Measurements from ENCODE around the gene ENTPD5. TPM values are rescaled to one million over a fixed set of nuclear protein-coding genes. Genes with fewer than 3 reads are reported as not detected.
A peak's percentile ranks its signal among the peaks of the same experiment; 100 is the strongest.

ENTPD5 gene
- 57.2 and 71.0 TPM in 2 replicates for total RNA-seq
- polyA plus RNA-seq = 18.5 and 25.1 TPM in 2 replicates

- Histone ChIP-seq H3K27me3 (no peaks in the 10 kb centered on the region), H3K9me2 (replicated peaks; ENCODE audit: insufficient read depth) (no peaks in the 10 kb centered on the region), H3K27ac (peak within 1 kb of the TSS; percentile 99), H3K79me2 (peaks cover 14% of the 10 kb centered on the region), H3K36me3 (replicated peaks; ENCODE audit: insufficient read depth, low read depth) (no peaks in the 10 kb centered on the region), H2AFZ (peak within 1 kb of the TSS; percentile 99), H3K9me3 (ENCODE audit: low read depth) (no peaks in the 10 kb centered on the region), H3K4me1 (ENCODE audit: insufficient read depth) (no peaks in the 10 kb centered on the region), H4K20me1 (ENCODE audit: insufficient read depth, poor library complexity, severe bottlenecking) (no peaks in the 10 kb centered on the region), H3K4me3 (peak within 1 kb of the TSS; percentile 85), H3K4me2 (peak within 1 kb of the TSS; percentile 91)
- TF ChIP-seq EZH2 (IDR thresholded peaks at IDR 0.05; ENCODE audit: borderline replicate concordance) (no peak), CTCF (IDR thresholded peaks at IDR 0.05; ENCODE audit: poor library complexity) (peak; percentile 2)
- peak; percentile 97 for DNase-seq (ENCODE audit: low spot score)
- WGBS (ENCODE audit: low lambda C conversion rate, missing lambda C conversion rate) = under 1% methylated on average over 58 of the region's 93 CpGs
These were observed at the start of gene ENTPD5, which contains the start of gene BBOF1 for GRCh38 chr14:74018586-74019407. ENTPD5 (minus strand) TSS chr14:74019288; CDS start chr14:73988102, 31,186 bp downstream. BBOF1 (plus strand) TSS chr14:74019349; CDS start chr14:74019479, 130 bp downstream.

- Histone ChIP-seq H3K4me2 (no peak overlapping the region), H3K4me1 (ENCODE audit: insufficient read depth) (no peaks in the 10 kb centered on the region), H3K9me3 (ENCODE audit: low read depth) (no peaks in the 10 kb centered on the region), H3K27ac (no peak overlapping the region), H3K27me3 (no peaks in the 10 kb centered on the region), H3K79me2 (no peaks in the 10 kb centered on the region), H3K4me3 (no peak overlapping the region), H4K20me1 (ENCODE audit: insufficient read depth, poor library complexity, severe bottlenecking) (no peaks in the 10 kb centered on the region), H3K9me2 (replicated peaks; ENCODE audit: insufficient read depth) (no peaks in the 10 kb centered on the region), H2AFZ (no peak overlapping the region), H3K36me3 (replicated peaks; ENCODE audit: insufficient read depth, low read depth) (no peaks in the 10 kb centered on the region)
- TF ChIP-seq CTCF (IDR thresholded peaks at IDR 0.05; ENCODE audit: poor library complexity) (no peak), EZH2phosphoT487 (IDR thresholded peaks at IDR 0.05; ENCODE audit: low read depth, severe bottlenecking, unreplicated experiment) (no peak), EZH2 (IDR thresholded peaks at IDR 0.05; ENCODE audit: borderline replicate concordance) (no peak)
- 70% methylated on average over 3 of the region's 3 CpGs for WGBS (ENCODE audit: low lambda C conversion rate, missing lambda C conversion rate)
- no peak for DNase-seq (ENCODE audit: low spot score)
These were observed 46.9 kb upstream of the ENTPD5 start for GRCh38 chr14:74065746-74066575.

GRCh38 chr14:74064883-74065282, 45.8 kb upstream of the ENTPD5 start:
- no peak for DNase-seq (ENCODE audit: low spot score)
- Histone ChIP-seq H3K27me3 (no peaks in the 10 kb centered on the region), H4K20me1 (ENCODE audit: insufficient read depth, poor library complexity, severe bottlenecking) (no peaks in the 10 kb centered on the region), H3K9me3 (ENCODE audit: low read depth) (no peaks in the 10 kb centered on the region), H3K4me2 (no peak overlapping the region), H3K4me1 (ENCODE audit: insufficient read depth) (no peaks in the 10 kb centered on the region), H3K9me2 (replicated peaks; ENCODE audit: insufficient read depth) (no peaks in the 10 kb centered on the region), H3K27ac (no peak overlapping the region), H3K79me2 (no peaks in the 10 kb centered on the region), H3K36me3 (replicated peaks; ENCODE audit: insufficient read depth, low read depth) (no peaks in the 10 kb centered on the region), H3K4me3 (no peak overlapping the region), H2AFZ (no peak overlapping the region)
- TF ChIP-seq CTCF (IDR thresholded peaks at IDR 0.05; ENCODE audit: poor library complexity) (no peak), EZH2phosphoT487 (IDR thresholded peaks at IDR 0.05; ENCODE audit: low read depth, severe bottlenecking, unreplicated experiment) (no peak), EZH2 (IDR thresholded peaks at IDR 0.05; ENCODE audit: borderline replicate concordance) (no peak)
- 91% methylated on average over 3 of the region's 3 CpGs for WGBS (ENCODE audit: low lambda C conversion rate, missing lambda C conversion rate)
